Stimulated activated CD8-positive, alpha-beta memory T cell treated with anti-CD3 and anti-CD28 coated beads, Interleukin-12 subunit alpha, Interleukin-12 subunit beta, amount 100 ng/mL, for 24 hours (primary cell): ENCODE results near the gene OR10J1.
"Not testable (repeated sequence)": the region's sequence is repeated elsewhere in the genome, so short reads cannot be mapped to it uniquely, and the experiment has no call there.

ENCODE experiments used
- DNase-seq: peaks from one replicate; pipeline ENCODE4 v3.0.0-alpha.2; 2020; ENCODE audit errors: extremely low read depth

Gene OR10J1, protein sequence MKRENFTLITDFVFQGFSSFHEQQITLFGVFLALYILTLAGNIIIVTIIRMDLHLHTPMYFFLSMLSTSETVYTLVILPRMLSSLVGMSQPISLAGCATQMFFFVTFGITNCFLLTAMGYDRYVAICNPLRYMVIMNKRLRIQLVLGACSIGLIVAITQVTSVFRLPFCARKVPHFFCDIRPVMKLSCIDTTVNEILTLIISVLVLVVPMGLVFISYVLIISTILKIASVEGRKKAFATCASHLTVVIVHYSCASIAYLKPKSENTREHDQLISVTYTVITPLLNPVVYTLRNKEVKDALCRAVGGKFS

DNA sequence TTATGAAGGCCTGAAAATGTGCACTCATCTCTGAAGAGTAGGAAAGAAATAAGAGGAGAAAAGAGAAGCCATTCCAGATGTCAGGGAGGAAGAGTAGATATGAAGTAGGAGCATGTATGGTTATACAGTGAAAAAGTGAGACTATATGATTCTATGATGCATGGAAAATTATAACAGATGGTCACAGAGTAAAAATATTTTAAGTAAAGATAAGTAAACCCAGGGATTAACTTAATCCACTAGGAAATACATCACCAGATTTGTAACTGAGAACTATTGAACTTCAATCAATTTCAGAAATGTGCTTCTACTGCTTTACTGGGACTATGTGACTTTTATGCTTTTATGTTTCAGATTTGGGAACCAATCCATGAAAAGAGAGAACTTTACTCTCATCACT, at the start of gene OR10J1:
Gene OR10J1, plus strand, starts transcription at position 301 of the 400 bp plus-strand sequence. Its CDS starts 70 bp downstream, at position 371.
- DNase-seq = no peak

DNA sequence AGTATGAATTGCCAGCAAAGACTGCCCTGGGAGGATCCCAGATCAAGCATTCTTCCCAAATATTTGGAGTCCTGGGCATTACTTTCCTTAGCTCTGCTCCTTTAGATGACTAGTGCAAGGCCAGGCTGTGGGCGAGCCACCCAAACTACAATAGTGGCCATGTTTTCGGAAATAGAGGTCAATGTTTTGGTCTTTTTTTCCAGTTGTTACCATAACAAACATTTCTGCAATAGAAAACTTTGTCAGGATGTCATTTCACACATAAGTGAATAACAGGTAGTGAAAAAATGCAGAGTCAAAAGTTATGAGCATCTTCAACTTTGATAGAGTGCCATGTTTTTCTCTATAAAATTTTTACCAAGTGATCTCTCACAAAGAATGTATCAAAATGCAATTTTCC, 32.7 kb upstream of the OR10J1 start:
- DNase-seq = no peak

DNA sequence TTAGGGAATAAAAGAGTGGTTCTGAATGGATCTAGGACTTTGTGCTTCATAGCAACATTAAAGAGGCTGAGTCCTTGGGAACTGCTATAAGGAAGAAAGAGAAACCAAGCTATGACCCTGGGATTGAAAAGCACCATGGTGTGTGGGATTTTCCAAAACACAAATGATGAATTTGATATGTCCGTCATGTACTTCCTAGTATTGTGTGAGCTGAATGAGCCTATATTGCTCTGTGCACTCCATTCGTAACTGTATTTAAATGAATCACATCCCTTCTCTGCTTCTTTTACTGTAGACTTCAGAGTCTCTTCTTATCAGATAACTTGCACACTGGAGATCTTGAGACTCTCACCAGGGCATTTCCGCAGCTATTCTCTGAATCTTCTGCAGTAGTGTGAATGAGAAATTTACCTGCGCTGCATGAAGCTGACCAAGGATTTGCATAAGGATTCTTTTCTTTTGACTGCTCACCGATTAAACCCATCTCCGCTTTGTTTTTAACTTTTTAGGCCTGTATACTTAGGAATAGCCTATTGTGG, 30.6 kb upstream of the OR10J1 start:
- no peak for DNase-seq

DNA sequence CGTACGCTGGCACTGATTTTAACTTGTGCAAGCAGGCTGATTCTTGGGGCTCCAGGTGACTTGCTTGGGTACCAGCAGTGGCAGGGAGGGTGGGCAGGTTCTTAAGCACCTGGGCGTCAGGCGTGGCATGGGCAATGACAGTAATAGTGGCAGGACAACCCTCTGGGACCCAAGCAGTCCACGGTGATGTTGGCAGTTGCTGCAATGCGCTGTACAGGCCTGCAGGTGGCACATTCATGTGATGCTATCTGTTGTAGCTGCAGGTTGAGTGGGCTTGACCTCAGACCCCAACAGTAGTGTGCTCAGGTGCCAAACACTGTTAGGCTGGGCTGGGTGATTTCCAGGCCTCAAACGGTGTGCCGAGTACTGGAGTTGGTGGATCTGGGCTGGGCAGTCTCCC, 17.7 kb upstream of the OR10J1 start:
- no peak for DNase-seq

- no peak for DNase-seq
These were observed 11.0 kb upstream of the OR10J1 start for GRCh38 chr1:159428536-159428935.

DNA sequence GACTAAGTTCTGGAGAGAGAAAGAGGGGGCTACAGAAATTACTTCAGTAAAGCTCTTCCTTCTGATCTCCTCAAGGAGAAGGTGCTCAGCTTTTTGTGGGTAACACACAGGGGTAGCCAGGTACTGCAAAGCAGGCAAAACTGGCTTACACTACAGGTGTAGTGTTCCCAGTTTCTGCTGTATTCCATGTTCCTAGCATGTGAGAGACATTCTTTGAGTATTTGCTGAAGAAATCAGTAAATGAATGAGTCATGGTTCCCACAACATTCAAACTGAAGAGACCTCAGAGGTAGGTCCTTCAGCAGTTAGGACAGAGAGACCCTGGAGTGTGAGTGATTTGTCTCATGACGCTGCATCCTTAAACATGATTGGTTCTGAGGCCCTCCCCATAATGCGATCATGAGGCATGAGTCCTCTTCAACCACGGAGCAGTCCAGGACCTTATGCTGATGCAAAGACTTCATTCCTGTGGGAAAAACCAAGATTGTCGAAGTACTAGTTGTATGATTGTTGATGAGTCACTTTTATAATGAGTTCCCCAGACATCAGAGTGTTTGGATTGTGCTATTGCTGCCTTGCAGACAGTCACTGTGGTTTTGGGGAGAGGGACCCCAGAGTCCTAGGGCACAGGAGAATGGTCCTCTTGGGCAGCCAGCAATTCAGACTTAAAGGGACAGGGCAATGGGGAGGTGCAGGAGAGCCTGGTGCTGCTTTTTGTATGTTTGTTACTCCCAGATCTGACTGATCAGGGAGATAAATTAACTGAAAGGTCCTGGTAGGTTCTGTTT, 10.3 kb upstream of the OR10J1 start:
- no peak for DNase-seq

- no peak for DNase-seq
These were observed 8.5 kb upstream of the OR10J1 start for GRCh38 chr1:159430985-159431384.

- no peak for DNase-seq
These were observed 7.6 kb upstream of the OR10J1 start, which contains the start of gene OR10J4 for GRCh38 chr1:159431904-159432303. TSS of gene OR10J4 (plus strand) at chr1:159432204.

DNA sequence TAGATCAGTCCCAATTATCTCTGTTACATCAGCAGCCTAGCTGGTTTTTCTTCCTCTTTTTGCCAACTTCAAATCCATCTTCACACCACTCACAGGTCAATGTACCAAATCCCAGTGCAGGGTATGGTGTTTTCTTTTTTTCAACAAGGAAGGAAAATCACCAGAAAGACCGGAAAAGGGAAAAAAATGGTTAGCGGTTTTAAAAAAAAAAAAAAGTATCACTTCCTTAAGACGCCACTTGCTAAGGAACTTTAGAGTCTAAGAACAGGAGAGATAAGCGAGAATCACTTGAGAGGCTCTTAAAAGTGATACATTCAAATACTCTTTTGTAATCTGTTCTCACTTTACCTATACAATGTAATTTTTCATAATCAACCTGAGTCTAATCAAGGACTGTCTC, 3.1 kb upstream of the OR10J1 start:
- DNase-seq = no peak

DNA sequence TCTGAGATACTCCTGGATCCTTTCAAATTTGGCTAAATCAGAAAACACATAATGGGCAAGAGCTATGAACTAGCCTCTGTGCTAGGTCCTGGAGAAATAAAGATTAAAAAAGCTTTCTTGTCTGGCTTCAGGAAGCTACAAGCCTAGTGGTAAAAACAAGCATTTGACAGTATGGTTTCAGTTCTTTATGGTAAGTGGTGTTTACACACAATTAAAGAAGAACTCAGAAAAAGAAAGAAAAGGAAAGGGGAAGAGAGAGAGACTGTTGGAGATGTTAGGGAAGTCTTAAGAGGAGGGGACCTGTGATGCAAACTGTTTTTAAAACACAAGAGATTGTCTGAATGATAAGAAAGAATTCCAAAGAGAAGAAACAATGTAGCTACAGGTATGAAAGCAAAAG, 1.8 kb downstream of the OR10J1 start:
- DNase-seq = no peak

DNA sequence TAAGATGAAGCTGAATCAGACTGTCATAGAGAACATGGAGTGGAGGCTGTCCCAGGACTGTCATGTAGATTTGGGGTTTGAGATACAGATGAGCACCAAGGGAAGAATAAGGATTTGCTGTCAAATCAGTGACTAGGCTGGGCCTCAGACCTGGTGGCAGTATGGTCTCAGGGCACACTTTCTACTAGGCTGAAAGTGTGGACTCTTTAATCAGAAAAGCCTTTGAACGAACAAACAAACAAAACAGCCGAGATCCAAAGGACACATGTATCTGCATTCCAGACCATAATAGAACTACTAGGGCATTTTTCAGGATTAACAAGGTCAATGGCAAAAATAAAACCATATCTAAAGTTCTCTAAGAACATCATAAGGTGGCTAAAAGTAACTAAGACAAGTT, 2.9 kb downstream of the OR10J1 start:
- no peak for DNase-seq

GRCh38 chr1:159443066-159443750, 3.7 kb downstream of the OR10J1 start:
- DNase-seq = no peak

- no peak for DNase-seq
These were observed 5.0 kb downstream of the OR10J1 start for GRCh38 chr1:159444511-159444910.

DNA sequence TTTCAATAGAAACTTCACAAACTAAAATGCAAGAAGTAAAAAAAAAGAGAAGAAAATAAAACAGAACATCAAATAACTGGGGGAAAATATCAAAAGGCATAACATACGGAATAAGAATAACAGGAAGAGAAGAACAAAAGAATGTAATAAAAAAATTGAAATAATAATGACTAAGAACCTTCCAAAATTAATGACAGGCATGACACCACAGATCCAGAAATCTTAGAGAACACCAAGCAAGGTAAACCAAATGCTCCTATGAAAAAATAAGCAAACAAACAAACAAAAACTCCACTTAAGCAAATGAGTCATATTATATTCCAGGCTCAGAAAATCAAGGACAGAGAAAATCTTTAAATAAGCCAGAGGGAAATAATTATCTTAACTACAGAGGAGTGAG, 8.7 kb downstream of the OR10J1 start:
- no peak for DNase-seq

GRCh38 chr1:159449605-159450004, 10.1 kb downstream of the OR10J1 start:
- not testable (repeated sequence) for DNase-seq

DNA sequence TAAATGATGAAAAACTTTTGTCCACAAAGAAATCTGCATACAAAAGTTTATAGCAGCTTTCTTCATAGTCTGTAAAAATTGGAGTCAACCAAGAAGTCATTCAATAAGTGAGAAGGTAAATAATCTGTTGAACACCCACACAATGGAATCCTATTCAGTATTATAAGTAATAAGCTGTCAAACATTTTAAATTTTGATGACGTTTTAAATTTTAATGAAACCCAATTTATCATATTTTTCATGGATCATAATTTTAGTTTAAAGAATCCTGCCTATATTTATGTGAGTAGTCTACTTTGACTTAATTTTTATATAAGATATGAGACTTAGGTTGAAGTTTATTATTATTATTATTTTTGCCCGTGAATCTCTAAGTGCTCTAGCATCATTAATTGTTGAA, 20.0 kb downstream of the OR10J1 start:
- no peak for DNase-seq

- DNase-seq = no peak
These were observed 25.7 kb downstream of the OR10J1 start for GRCh38 chr1:159465191-159465603.

- no peak for DNase-seq
These were observed 28.8 kb downstream of the OR10J1 start for GRCh38 chr1:159468321-159468720.

- no peak for DNase-seq
These were observed 30.5 kb downstream of the OR10J1 start for GRCh38 chr1:159469921-159470533.

DNA sequence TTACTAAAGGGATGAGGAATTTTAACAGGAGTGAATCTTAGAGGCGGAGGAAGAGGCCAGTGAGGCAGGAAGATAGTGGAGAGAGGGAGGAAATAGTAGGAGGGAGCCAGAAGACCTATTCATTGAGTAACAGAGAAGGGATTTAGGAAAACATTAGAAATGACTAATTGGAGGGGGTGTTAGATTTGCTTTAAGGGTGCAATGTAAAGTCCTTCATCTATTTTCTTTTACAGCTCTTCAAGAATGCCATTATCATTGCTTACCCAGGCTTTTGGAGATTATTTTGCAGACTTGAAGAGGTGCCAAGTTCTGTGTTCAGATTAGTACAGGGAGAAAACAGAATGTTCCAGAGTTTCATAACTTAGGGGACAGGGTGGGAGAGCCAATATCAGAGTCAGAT, 33.8 kb downstream of the OR10J1 start:
- no peak for DNase-seq

DNA sequence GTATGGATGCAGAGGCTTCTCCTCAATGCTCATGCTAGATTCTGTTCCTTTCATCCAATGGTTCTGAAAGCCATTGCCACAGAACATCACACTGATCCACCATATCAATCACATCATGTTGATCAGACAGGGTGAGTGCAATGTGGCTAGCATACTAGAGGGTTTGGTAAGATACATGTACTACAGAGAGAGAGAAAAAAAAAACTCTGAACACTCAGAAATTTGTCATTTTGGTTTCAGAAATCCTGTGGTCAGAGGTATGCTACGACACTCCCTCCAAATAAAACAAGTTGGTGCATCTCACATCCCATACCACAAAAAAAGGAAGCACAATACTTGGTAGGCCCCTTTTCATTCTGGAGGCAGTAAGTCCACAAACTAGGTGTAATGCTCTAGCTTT, 35.4 kb downstream of the OR10J1 start:
- no peak for DNase-seq

DNA sequence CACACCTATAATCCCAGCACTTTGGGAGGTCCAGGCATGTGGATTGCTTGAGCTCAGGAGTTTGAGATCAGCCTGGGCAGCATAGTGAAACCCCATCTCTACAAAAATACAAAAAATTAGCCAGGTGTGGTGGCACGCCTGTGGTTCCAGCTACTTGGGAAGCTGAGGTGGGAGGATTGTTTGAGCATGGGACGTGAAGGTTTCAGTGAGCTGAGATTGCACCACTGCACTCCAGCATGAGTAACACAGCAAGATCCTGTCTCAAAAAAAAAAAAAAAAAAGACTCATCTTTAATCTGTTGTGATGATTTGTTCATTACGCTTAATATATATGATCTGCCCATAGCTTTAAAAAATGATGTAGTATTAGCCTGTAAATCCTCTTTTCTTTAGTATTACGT, 44.0 kb downstream of the OR10J1 start:
- no peak for DNase-seq
